ENCODE measurements around the gene FABP6.
"Not testable (repeated sequence)": the region's sequence is repeated elsewhere in the genome, so short reads cannot be mapped to it uniquely, and the experiment has no call there.

FABP6 gene

DNA sequence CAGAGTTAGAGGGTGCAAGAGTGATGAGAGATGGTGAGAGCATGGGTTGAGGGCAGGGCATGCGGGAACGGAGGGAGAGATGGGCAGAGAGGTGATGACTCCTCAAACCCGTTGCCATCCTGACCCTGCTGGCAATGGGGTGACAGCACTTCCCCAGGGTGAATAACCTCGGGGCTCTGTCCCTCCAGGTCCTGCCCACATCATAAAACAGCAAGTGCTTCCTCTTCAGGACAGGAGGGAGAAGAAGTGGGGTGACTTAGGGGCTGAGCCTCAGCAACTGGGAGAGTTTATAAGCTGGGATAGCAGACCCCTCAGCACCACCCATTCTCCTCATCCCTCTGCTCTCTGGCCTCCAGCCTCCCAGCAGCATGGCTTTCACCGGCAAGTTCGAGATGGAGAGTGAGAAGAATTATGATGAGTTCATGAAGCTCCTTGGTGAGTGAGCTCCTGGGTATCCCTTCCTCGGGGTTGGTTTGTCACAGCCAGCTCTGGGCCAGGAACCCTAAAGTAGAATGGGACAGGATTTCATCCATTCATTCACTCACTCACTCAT, at the start of gene FABP6:
TSS of gene FABP6 (plus strand) at position 317 of the 553 bp plus-strand sequence. CDS start at position 369, 52 bp downstream.
- DNase-seq: no peak

- no peak for DNase-seq
These were observed 48.4 kb upstream of the FABP6 start for GRCh38 chr5:160180931-160181330.

- no peak for DNase-seq
These were observed 47.2 kb upstream of the FABP6 start for GRCh38 chr5:160181965-160182622.

DNA sequence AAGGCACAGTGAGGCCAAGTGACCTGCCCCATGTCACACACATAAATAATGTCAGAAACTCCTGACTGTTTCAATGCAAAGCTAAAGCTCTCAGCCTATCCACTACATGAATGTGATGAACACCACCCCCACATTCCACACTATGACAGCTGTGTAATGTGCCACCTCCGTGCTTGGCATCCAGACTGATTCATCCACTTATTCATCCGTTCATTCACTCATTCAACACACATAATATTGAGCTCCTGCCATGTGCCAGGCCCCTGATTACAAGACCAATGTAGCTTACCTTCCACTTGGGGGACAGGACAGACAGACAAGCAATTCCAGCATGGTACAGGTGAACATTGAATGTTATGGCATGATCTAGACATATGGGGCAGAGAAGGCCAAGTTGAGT, 46.2 kb upstream of the FABP6 start:
- DNase-seq: no peak

GRCh38 chr5:160185626-160186360, 43.5 kb upstream of the FABP6 start:
- no peak for DNase-seq

DNA sequence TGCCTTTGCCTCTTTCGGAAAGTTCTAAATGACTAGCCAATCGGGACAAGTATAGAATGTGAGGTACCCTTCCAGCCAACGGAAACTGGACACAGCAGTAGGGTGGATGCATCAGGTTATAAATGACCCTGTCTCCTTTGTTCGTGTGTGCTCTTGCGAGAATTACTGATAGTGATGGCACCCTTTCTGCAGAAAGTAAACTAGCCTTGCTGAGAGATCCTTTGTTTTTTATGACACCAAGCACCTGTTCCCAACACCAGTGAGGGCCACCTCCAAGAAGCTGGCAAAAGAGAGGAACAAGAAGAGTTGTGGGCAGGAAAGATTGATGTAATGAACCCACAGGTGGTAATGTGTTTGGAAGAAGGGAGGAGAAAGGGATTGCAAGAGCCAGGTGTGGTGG, 42.8 kb upstream of the FABP6 start:
- no peak for DNase-seq

- DNase-seq: no peak
These were observed 42.2 kb upstream of the FABP6 start for GRCh38 chr5:160187091-160187490.

GRCh38 chr5:160188141-160189015, 40.9 kb upstream of the FABP6 start:
- DNase-seq: no peak

- no peak for DNase-seq
These were observed 36.9 kb upstream of the FABP6 start for GRCh38 chr5:160192424-160192823.

- DNase-seq: not testable (repeated sequence)
These were observed 36.2 kb upstream of the FABP6 start for GRCh38 chr5:160193076-160193475.

DNA sequence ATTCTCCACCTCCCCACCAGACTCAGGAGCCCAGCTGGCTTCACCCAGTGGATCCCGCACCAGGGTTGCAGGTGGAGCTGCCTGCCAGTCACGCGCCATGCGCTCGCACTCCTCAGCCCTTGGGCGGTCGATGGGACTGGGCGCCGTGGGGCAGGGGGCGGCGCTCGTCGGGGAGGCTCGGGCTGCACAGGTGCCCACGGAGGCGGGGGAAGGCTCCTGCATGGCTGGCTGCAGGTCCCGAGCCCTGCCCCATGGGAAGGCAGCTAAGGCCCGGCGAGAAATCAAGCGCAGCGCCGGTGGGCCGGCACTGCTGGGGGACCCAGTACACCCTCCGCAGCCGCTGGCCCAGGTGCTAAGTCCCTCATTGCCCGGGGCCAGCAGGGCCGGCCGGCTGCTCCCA, 35.5 kb upstream of the FABP6 start:
- not testable (repeated sequence) for DNase-seq

- DNase-seq: no peak
These were observed 31.8 kb upstream of the FABP6 start for GRCh38 chr5:160197341-160198144.

DNA sequence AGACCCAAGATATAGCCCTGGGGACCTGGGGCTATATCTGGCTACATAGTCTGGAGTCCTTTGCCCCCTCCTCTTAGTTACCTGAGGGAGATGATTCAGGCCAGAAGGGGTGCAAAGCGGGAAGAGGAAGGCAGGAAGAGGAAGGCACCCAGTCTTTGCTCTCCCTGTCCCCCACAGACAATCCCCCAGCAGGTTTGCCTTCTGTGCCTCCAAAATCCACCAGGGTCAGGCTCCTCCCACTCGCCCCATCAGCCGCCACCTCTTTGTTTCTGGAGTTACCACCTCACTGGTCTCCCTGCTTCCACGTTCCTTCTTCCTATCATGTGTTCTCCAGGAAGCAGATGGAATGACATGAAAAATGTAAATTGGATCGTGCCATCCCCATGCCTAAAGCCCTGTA, 31.2 kb upstream of the FABP6 start:
- no peak for DNase-seq

GRCh38 chr5:160198841-160199409, 30.4 kb upstream of the FABP6 start:
- DNase-seq: no peak

DNA sequence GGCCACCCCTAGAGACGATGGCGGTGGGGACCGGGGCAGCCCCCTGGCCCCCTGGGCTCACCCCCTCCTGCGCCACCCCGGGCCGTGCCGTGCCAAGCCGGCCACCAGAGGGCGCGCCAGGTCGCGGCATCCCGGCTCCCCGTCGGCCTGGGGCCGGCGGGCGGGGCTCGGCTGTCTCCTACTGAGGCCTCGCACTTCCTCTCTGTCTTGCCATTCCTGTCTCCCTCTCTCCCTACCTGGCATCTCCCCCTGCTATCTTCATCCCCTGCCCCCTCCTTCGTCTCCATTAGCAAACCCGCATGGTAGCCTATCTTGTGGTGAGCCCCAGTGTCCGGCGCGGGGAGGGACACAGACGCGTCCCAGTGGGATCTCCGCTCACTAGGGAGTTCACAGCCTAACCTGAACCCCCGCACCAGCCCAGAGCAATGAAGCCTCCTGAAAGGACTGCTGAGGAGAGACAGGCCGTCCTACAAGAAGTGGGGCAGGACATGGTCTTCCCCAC, 29.8 kb upstream of the FABP6 start:
- peak; percentile 90 for DNase-seq

- no peak for DNase-seq
These were observed 22.2 kb upstream of the FABP6 start for GRCh38 chr5:160207061-160207460.

DNA sequence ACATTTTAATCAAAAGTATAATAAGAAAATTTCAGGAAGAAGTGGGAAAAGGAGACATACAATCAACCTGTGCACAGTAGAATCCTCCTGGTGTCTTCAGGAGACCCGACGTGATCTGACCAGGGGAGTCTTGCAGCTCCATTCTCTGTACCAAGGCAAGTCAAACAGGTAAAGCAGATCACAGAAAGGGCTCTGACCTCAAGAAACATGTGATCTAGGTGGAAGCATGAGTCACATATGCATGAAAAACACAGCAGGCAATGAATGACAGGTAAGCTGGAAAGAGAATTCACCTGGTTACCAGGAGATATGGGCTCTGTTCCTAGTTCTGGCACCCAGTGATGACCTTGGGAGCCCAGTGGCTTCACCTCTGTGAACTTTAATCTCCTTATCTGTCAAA, 19.4 kb upstream of the FABP6 start:
- no peak for DNase-seq

- DNase-seq: no peak
These were observed 18.7 kb upstream of the FABP6 start for GRCh38 chr5:160210606-160211005.

GRCh38 chr5:160211352-160211751, 18.0 kb upstream of the FABP6 start:
- DNase-seq: no peak

- no peak for DNase-seq
These were observed 15.8 kb upstream of the FABP6 start for GRCh38 chr5:160213537-160213936.

DNA sequence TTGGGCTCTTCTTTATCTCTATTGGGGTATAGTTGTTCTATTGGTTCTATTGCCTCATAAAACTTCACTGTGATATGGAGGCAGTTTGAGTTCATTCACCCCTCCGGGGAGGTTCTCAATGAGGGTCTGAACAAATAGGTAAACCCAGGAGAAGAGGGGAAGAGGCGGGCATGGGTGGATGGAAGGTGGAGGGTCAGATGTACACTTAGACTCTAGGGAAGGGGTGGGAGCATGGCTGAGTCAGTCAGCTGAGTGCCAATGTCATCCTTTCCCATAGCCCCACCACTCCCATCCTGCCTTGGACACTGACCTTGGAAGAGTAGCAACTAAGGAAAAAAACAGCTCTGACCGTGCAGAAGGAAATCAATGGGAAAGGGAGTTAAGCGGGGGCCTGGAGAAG, 9.9 kb upstream of the FABP6 start:
- DNase-seq: no peak

DNA sequence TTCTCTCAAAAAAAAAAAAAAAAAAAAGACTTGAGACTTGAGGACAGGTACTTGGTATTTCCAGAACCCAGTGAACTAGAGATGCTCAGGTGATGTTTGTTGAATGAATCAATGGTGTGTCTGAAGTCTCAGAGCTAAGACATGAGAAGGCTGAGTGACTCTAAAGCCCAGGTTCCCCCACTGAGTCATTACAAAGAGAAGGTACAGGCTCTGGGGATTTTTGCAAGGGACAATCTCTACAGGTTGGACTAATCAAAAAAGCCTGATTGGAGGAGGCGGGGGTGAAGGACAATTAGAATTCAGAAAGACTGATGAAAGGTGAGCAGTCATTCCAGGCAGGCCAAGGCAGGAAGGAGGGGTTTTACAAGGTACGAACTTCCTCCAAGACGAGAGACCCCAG, 8.2 kb upstream of the FABP6 start:
- no peak for DNase-seq
